Superior temporal gyrus (tissue), 1 donor: ENCODE measurements around the gene ABHD1.
A peak's percentile ranks its signal among the peaks of the same experiment; 100 is the strongest.

Experiments
- DNase-seq: peaks from one replicate; pipeline ENCODE4 v3.0.0-alpha.2; 2016; ENCODE audit errors: extremely low spot score

Gene ABHD1

GRCh38 chr2:27135478-27135955 lies 11.9 kb downstream of the ABHD1 start:
- no peak for DNase-seq

GRCh38 chr2:27136751-27137150 lies 13.1 kb downstream of the ABHD1 start:
- no peak for DNase-seq

GRCh38 chr2:27137322-27137935 lies 13.8 kb downstream of the ABHD1 start:
- no peak for DNase-seq

- no peak for DNase-seq
Observed at GRCh38 chr2:27138111-27138510, 14.5 kb downstream of the ABHD1 start.

GRCh38 chr2:27139310-27139709 lies 15.7 kb downstream of the ABHD1 start, which contains the start of gene PRR30:
Gene PRR30 (minus strand): TSS chr2:27139410. CDS start chr2:27138329, 1,081 bp downstream.
- no peak for DNase-seq

GRCh38 chr2:27143285-27143684 lies 19.7 kb downstream of the ABHD1 start:
- DNase-seq = no peak

- DNase-seq = no peak
Observed at GRCh38 chr2:27145682-27146081, 22.1 kb downstream of the ABHD1 start.

GRCh38 chr2:27147935-27148334 lies 24.3 kb downstream of the ABHD1 start:
- DNase-seq = no peak

GRCh38 chr2:27148801-27149439 lies 25.3 kb downstream of the ABHD1 start, which contains the start of gene TCF23:
Gene TCF23 (plus strand): TSS chr2:27149004. CDS start chr2:27149134, 130 bp downstream.
- no peak for DNase-seq

GRCh38 chr2:27149570-27150405 lies 26.2 kb downstream of the ABHD1 start:
- DNase-seq = no peak

GRCh38 chr2:27150639-27151230 lies 27.1 kb downstream of the ABHD1 start:
- DNase-seq = no peak

- DNase-seq = no peak
Observed at GRCh38 chr2:27152102-27152795, 28.6 kb downstream of the ABHD1 start.

GRCh38 chr2:27152796-27153464 lies 29.3 kb downstream of the ABHD1 start:
- peak; percentile 14 for DNase-seq

- no peak for DNase-seq
Observed at GRCh38 chr2:27154488-27154887, 30.9 kb downstream of the ABHD1 start.

- no peak for DNase-seq
Observed at GRCh38 chr2:27155069-27155520, 31.5 kb downstream of the ABHD1 start.

- DNase-seq = no peak
Observed at GRCh38 chr2:27158468-27158867, 34.9 kb downstream of the ABHD1 start.

- no peak for DNase-seq
Observed at GRCh38 chr2:27159271-27159670, 35.7 kb downstream of the ABHD1 start.

GRCh38 chr2:27160191-27160590 lies 36.6 kb downstream of the ABHD1 start:
- no peak for DNase-seq

GRCh38 chr2:27162151-27163121 lies 38.8 kb downstream of the ABHD1 start:
- no peak for DNase-seq
